ENCODE data around the gene GABRB3.

DNA sequence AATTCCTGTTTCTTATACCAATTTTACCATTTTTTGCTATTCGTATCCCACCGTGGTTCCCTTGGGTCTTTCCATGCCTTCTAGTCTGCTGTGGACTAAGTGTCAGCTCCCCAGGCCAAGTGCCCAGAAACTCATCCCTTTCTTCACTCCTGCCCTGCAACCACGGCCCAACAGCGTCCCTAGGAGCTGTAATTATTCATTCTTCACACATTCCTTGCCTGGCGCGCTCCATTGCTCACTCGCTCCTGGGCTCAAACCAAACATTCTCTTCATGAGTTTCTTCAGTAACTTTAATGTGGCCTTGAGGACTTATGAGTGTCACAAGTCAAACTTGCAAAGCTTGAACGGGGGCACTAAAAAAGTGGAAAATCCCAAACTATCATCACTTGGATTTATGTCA, 15.7 kb downstream of the GABRB3 start:
- no peak for TF ChIP-seq NPAS2 (CRISPR knock-in tag; IDR thresholded peaks at IDR 0.05; ENCODE audit: borderline replicate concordance)
- no peak for TF ChIP-seq CTCF (IDR thresholded peaks at IDR 0.05)
- no peak for TF ChIP-seq ZNF302 (CRISPR knock-in tag; IDR thresholded peaks at IDR 0.05)
- TF ChIP-seq, protein P1, sequence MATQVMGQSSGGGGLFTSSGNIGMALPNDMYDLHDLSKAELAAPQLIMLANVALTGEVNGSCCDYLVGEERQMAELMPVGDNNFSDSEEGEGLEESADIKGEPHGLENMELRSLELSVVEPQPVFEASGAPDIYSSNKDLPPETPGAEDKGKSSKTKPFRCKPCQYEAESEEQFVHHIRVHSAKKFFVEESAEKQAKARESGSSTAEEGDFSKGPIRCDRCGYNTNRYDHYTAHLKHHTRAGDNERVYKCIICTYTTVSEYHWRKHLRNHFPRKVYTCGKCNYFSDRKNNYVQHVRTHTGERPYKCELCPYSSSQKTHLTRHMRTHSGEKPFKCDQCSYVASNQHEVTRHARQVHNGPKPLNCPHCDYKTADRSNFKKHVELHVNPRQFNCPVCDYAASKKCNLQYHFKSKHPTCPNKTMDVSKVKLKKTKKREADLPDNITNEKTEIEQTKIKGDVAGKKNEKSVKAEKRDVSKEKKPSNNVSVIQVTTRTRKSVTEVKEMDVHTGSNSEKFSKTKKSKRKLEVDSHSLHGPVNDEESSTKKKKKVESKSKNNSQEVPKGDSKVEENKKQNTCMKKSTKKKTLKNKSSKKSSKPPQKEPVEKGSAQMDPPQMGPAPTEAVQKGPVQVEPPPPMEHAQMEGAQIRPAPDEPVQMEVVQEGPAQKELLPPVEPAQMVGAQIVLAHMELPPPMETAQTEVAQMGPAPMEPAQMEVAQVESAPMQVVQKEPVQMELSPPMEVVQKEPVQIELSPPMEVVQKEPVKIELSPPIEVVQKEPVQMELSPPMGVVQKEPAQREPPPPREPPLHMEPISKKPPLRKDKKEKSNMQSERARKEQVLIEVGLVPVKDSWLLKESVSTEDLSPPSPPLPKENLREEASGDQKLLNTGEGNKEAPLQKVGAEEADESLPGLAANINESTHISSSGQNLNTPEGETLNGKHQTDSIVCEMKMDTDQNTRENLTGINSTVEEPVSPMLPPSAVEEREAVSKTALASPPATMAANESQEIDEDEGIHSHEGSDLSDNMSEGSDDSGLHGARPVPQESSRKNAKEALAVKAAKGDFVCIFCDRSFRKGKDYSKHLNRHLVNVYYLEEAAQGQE (IDR thresholded peaks at IDR 0.05), result no peak
- no peak for TF ChIP-seq ESRRA (IDR thresholded peaks at IDR 0.05; ENCODE audit: borderline replicate concordance, low read length)
